GM12878 (cell line): Measurements from ENCODE around the gene SLC2A1.

Source experiments
- ATF2 ChIP-seq: IDR thresholded peaks from 2 replicates; pipeline ENCODE4 v1.6.1; 2012; ENCODE audit warnings: low read length, inconsistent platforms
- BRCA1 ChIP-seq: IDR thresholded peaks from 2 replicates; pipeline ENCODE4 v1.6.1; 2011; ENCODE audit warnings: low read depth, low read length, improper control_type of control experiment
- CTCF ChIP-seq, 3 experiments: IDR thresholded peaks in 2 of 3; conservative IDR thresholded peaks in 1 of 3; 2 replicates each; pipeline ENCODE4 v1.5.1; 2011; ENCODE audit warnings: low read depth in 3 of 3, low read length in 3 of 3, mild to moderate bottlenecking in 3 of 3, control low read depth in 2 of 3, moderate library complexity in 2 of 3, inconsistent platforms in 1 of 3, mixed read lengths in 1 of 3; ENCODE audit not compliant: control insufficient read depth in 2 of 3, insufficient read depth in 1 of 3; ENCODE audit errors: extremely low read depth in 1 of 3
- ETV6 ChIP-seq, 2 experiments: fragments of 450-650 bp in 1 of 2; IDR thresholded peaks in 1 of 2; conservative IDR thresholded peaks in 1 of 2; 2 replicates each; pipeline ENCODE4 v1.6.1; 2014; ENCODE audit warnings: antibody characterized with exemption in 1 of 2, borderline replicate concordance in 1 of 2, low read depth in 1 of 2, mild to moderate bottlenecking in 1 of 2, moderate library complexity in 1 of 2
- KLF5 ChIP-seq: fragments of 450-650 bp; IDR thresholded peaks from 2 replicates; pipeline ENCODE4 v1.6.1; 2014; ENCODE audit warnings: mild to moderate bottlenecking; ENCODE audit not compliant: partially characterized antibody
- NFYB ChIP-seq: IDR thresholded peaks from 2 replicates; pipeline ENCODE4 v1.6.1; 2011; ENCODE audit warnings: low read depth, mild to moderate bottlenecking, low read length, improper control_type of control experiment, moderate library complexity; ENCODE audit not compliant: insufficient read depth
- POLR2A ChIP-seq: IDR thresholded peaks from 2 replicates; pipeline ENCODE4 v1.6.1; 2011; ENCODE audit warnings: low read depth, mild to moderate bottlenecking, low read length
- POLR2AphosphoS5 ChIP-seq: IDR thresholded peaks from 2 replicates; pipeline ENCODE4 v1.6.1; 2011; ENCODE audit warnings: mild to moderate bottlenecking, low read length, inconsistent platforms
- TBL1XR1 ChIP-seq: IDR thresholded peaks from 2 replicates; pipeline ENCODE4 v1.6.1; 2012; ENCODE audit warnings: low read depth, low read length, improper control_type of control experiment
- YY1 ChIP-seq: IDR thresholded peaks from 2 replicates; pipeline ENCODE4 v1.6.1; 2011; ENCODE audit warnings: low read depth, mild to moderate bottlenecking, low read length
- ZNF24 ChIP-seq: fragments of 450-650 bp; IDR thresholded peaks from 2 replicates; pipeline ENCODE4 v1.6.1; 2017; ENCODE audit warnings: antibody characterized with exemption, mild to moderate bottlenecking

- TF ChIP-seq CTCF (IDR thresholded peaks at IDR 0.05 in 2 of 3, conservative IDR thresholded peaks at IDR 0.05 in 1 of 3; ENCODE audit: control insufficient read depth in 2 of 3, extremely low read depth in 1 of 3, insufficient read depth in 1 of 3, low read depth in 3 of 3, low read length in 3 of 3) (no peak), KLF5 (no peak), POLR2A (no peak), YY1 (no peak), NFYB (no peak), ETV6 (conservative IDR thresholded peaks at IDR 0.05 in 1 of 2, IDR thresholded peaks at IDR 0.05 in 1 of 2; ENCODE audit: borderline replicate concordance in 1 of 2, low read depth in 1 of 2) (no peak), ATF2 (no peak), POLR2AphosphoS5 (no peak), TBL1XR1 (no peak), ZNF24 (no peak), BRCA1 (no peak)
Observed at GRCh38 chr1:42970143-42970542, 11.5 kb upstream of the SLC2A1 start.
